HG02642 (cell line): Measurements from ENCODE around the gene TRAP1.

Experiments
- ATAC-seq: cut with Tn5 transposase; IDR thresholded peaks from one replicate; pipeline ENCODE4 v1.9.1; 2021; ENCODE audit warnings: mild to moderate bottlenecking; ENCODE audit not compliant: unreplicated experiment, poor library complexity

The TRAP1 gene

GRCh38 chr16:3737181-3737580 lies 19.9 kb upstream of the TRAP1 start:
- ATAC-seq, result no peak

- no peak for ATAC-seq
These were observed 18.8 kb upstream of the TRAP1 start for GRCh38 chr16:3736116-3736515.

- no peak for ATAC-seq
These were observed 18.2 kb upstream of the TRAP1 start for GRCh38 chr16:3735541-3735940.

- no peak for ATAC-seq
These were observed 17.5 kb upstream of the TRAP1 start for GRCh38 chr16:3734758-3735221.

GRCh38 chr16:3734084-3734757 lies 16.9 kb upstream of the TRAP1 start:
- no peak for ATAC-seq

- ATAC-seq, result no peak
These were observed 14.8 kb upstream of the TRAP1 start for GRCh38 chr16:3732171-3732570.

GRCh38 chr16:3731126-3731935 lies 14.0 kb upstream of the TRAP1 start:
- no peak for ATAC-seq

GRCh38 chr16:3730161-3731125 lies 13.1 kb upstream of the TRAP1 start:
- ATAC-seq, result no peak

GRCh38 chr16:3729161-3730112 lies 12.1 kb upstream of the TRAP1 start:
- ATAC-seq, result no peak

GRCh38 chr16:3728424-3729160 lies 11.3 kb upstream of the TRAP1 start:
- no peak for ATAC-seq

GRCh38 chr16:3727806-3728381 lies 10.6 kb upstream of the TRAP1 start:
- ATAC-seq, result no peak

- no peak for ATAC-seq
These were observed 8.8 kb upstream of the TRAP1 start for GRCh38 chr16:3726021-3726687.

GRCh38 chr16:3725276-3725675 lies 8.0 kb upstream of the TRAP1 start:
- ATAC-seq, result no peak

- ATAC-seq, result no peak
These were observed 5.2 kb upstream of the TRAP1 start for GRCh38 chr16:3722508-3722907.

GRCh38 chr16:3720418-3720817 lies 3.1 kb upstream of the TRAP1 start:
- no peak for ATAC-seq

- no peak for ATAC-seq
These were observed 1.3 kb upstream of the TRAP1 start for GRCh38 chr16:3718628-3719027.

GRCh38 chr16:3718019-3718391 lies 681 bp upstream of the TRAP1 start:
- no peak for ATAC-seq

- peak; percentile 25 for ATAC-seq
These were observed 491 bp downstream of the TRAP1 start for GRCh38 chr16:3716831-3717234.
